ENCODE measurements around the gene CROCC. TPM values are rescaled to one million over a fixed set of nuclear protein-coding genes. Genes with fewer than 3 reads are reported as not detected.

The CROCC gene
- total RNA-seq, 4 donors from 2014 or later, result 27.7 to 86.4 (median 60.2) TPM

GRCh38 chr1:16988210-16988609 is 66.5 kb downstream of the CROCC start:
- Histone ChIP-seq H3K4me1 (peaks cover 15% of the 10 kb centered on the region), H3K36me3 (peaks cover 60% of the 10 kb centered on the region), H3K27ac (no peak overlapping the region), H3K4me3 (no peak overlapping the region), H3K27me3 (no peaks in the 10 kb centered on the region), H3K9me3 (no peaks in the 10 kb centered on the region)
- DNase-seq (ENCODE audit: low spot score in 2 of 2), result no peak
- 100% methylated on average over 1 of the region's 13 CpGs for WGBS
- TF ChIP-seq EP300 (IDR thresholded peaks at IDR 0.05), result no peak
- TF ChIP-seq POLR2A (IDR thresholded peaks at IDR 0.05), result no peak
- TF ChIP-seq, protein P1, sequence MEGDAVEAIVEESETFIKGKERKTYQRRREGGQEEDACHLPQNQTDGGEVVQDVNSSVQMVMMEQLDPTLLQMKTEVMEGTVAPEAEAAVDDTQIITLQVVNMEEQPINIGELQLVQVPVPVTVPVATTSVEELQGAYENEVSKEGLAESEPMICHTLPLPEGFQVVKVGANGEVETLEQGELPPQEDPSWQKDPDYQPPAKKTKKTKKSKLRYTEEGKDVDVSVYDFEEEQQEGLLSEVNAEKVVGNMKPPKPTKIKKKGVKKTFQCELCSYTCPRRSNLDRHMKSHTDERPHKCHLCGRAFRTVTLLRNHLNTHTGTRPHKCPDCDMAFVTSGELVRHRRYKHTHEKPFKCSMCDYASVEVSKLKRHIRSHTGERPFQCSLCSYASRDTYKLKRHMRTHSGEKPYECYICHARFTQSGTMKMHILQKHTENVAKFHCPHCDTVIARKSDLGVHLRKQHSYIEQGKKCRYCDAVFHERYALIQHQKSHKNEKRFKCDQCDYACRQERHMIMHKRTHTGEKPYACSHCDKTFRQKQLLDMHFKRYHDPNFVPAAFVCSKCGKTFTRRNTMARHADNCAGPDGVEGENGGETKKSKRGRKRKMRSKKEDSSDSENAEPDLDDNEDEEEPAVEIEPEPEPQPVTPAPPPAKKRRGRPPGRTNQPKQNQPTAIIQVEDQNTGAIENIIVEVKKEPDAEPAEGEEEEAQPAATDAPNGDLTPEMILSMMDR (IDR thresholded peaks at IDR 0.05), result no peak
- no peak for TF ChIP-seq POLR2AphosphoS5 (IDR thresholded peaks at IDR 0.05)

- no peak for DNase-seq (ENCODE audit: low spot score in 2 of 2)
- H3K36me3 ChIP-seq, result peaks cover 63% of the 10 kb centered on the region
- H3K4me3 ChIP-seq, result no peak overlapping the region
- peaks cover 2% of the 10 kb centered on the region for H3K4me1 ChIP-seq
- 85% methylated on average over 22 of the region's 22 CpGs for WGBS
- no peak overlapping the region for H3K27ac ChIP-seq
- no peaks in the 10 kb centered on the region for H3K27me3 ChIP-seq
- H3K9me3 ChIP-seq, result no peaks in the 10 kb centered on the region
- TF ChIP-seq, protein P1 (IDR thresholded peaks at IDR 0.05), result no peak
- TF ChIP-seq POLR2AphosphoS5 (IDR thresholded peaks at IDR 0.05), result no peak
- TF ChIP-seq POLR2A (IDR thresholded peaks at IDR 0.05), result no peak
- no peak for TF ChIP-seq EP300 (IDR thresholded peaks at IDR 0.05)
These were observed 68.1 kb downstream of the CROCC start for GRCh38 chr1:16989676-16990391.

- Histone ChIP-seq H3K4me1 (no peaks in the 10 kb centered on the region), H3K9me3 (no peaks in the 10 kb centered on the region), H3K4me3 (no peak overlapping the region), H3K36me3 (peaks cover 65% of the 10 kb centered on the region), H3K27ac (no peak overlapping the region), H3K27me3 (no peaks in the 10 kb centered on the region)
- no peak for TF ChIP-seq POLR2AphosphoS5 (IDR thresholded peaks at IDR 0.05)
- TF ChIP-seq, protein P1 (IDR thresholded peaks at IDR 0.05), result no peak
- no peak for TF ChIP-seq EP300 (IDR thresholded peaks at IDR 0.05)
- TF ChIP-seq POLR2A (IDR thresholded peaks at IDR 0.05), result no peak
- 98% methylated on average over 4 of the region's 12 CpGs for WGBS
- no peak for DNase-seq (ENCODE audit: low spot score in 2 of 2)
These were observed 69.8 kb downstream of the CROCC start for GRCh38 chr1:16991571-16991970.

DNA sequence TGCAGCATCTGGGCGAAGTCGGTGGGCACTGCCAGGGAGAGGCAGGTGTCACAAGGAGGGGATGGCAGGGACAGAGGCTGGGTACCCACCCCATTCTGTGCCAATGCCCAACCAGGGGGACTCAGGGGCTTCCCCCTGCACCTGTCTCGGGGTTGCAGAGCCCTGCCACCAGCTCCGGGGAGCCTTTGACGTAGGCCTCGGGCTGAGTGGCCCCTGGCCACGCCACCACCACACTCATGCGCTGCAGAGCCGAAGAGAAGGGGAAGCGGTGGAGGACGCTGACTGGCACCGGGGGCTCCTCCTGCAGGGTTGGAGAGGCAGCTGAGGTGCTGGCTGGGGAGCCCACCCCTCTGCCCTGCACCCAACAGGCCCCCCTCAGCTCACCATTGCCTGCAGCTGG is 70.4 kb downstream of the CROCC start:
- H3K27me3 ChIP-seq, result no peaks in the 10 kb centered on the region
- TF ChIP-seq EP300 (IDR thresholded peaks at IDR 0.05) (no peak), POLR2AphosphoS5 (IDR thresholded peaks at IDR 0.05) (no peak), POLR2A (IDR thresholded peaks at IDR 0.05) (no peak)
- TF ChIP-seq, protein P1 (IDR thresholded peaks at IDR 0.05), result no peak
- no CpG with 5 or more reads among the region's 12 CpGs for WGBS

DNA sequence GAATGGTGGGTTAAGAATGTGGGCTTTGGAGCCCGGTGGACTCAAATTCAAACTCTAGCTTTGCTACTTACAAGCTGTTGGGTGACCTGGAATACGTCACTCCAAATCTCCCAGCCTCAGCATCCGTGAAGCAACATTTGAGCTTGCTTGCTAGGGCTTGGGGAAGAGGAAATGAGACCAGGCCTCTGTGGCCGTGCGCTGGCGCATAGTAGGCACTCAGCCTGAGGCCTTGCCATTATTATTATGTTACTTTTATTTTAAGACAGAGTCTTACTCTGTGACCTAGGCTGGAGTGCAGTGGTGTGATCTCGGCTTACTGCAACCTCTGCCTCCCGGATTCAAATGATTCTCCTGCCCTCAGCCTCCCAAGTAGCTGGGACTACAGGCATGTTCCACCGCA is 70.9 kb downstream of the CROCC start:
- Histone ChIP-seq H3K4me1 (no peaks in the 10 kb centered on the region), H3K27ac (no peak overlapping the region), H3K4me3 (no peak overlapping the region), H3K36me3 (peaks cover 65% of the 10 kb centered on the region), H3K27me3 (no peaks in the 10 kb centered on the region), H3K9me3 (no peaks in the 10 kb centered on the region)
- no peak for DNase-seq (ENCODE audit: low spot score in 2 of 2)
- no peak for TF ChIP-seq EP300 (IDR thresholded peaks at IDR 0.05)
- TF ChIP-seq, protein P1 (IDR thresholded peaks at IDR 0.05), result no peak
- TF ChIP-seq POLR2A (IDR thresholded peaks at IDR 0.05), result no peak
- no peak for TF ChIP-seq POLR2AphosphoS5 (IDR thresholded peaks at IDR 0.05)
- WGBS, result over 99% methylated on average over 9 of the region's 9 CpGs

More for the DNA sequence above, 70.4 kb downstream of the CROCC start:
- H3K36me3 ChIP-seq, result peaks cover 65% of the 10 kb centered on the region
- no peak overlapping the region for H3K4me3 ChIP-seq
- DNase-seq (ENCODE audit: low spot score in 2 of 2), result no peak
- no peaks in the 10 kb centered on the region for H3K4me1 ChIP-seq
- no peaks in the 10 kb centered on the region for H3K9me3 ChIP-seq
- H3K27ac ChIP-seq, result no peak overlapping the region
